ENCODE results near the gene PDXK. TPM values are rescaled to one million over a fixed set of nuclear protein-coding genes. Genes with fewer than 3 reads are reported as not detected.
"Not testable (repeated sequence)": the region's sequence is repeated elsewhere in the genome, so short reads cannot be mapped to it uniquely, and the experiment has no call there.

Gene PDXK
- total and polyA plus RNA-seq, 2 of the 8 experiments (the other 6 are each of a cell fraction or from before 2014, with no cell fraction given), result 78.0 to 112 TPM

GRCh38 chr21:43699492-43699777 lies 19.5 kb upstream of the PDXK start:
- not testable (repeated sequence) for H2BK12ac ChIP-seq (ENCODE audit: low read depth, low read length); H3K4me2 ChIP-seq (ENCODE audit: insufficient read depth in 1 of 2, low read depth in 2 of 2, low read length in 2 of 2); H3K27me3 ChIP-seq (replicated peaks in 1 of 4; ENCODE audit: control insufficient read depth in 3 of 4, extremely low read depth in 1 of 4, insufficient read depth in 3 of 4, low read length in 3 of 4); H3K14ac ChIP-seq (ENCODE audit: insufficient read length); DNase-seq (ENCODE audit: low read depth in 1 of 2, low spot score in 2 of 2); H4K91ac ChIP-seq (replicated peaks; ENCODE audit: insufficient read length, low read length); H2AK5ac ChIP-seq (ENCODE audit: low read depth, low read length); H4K20me1 ChIP-seq (replicated peaks in 1 of 2; ENCODE audit: control insufficient read depth in 1 of 2, insufficient read depth in 2 of 2, low read length in 2 of 2); H3K79me1 ChIP-seq (ENCODE audit: low read depth, low read length); H3K9ac ChIP-seq (replicated peaks in 1 of 4; ENCODE audit: extremely low read depth in 1 of 4, low read depth in 3 of 4, low read length in 3 of 4); H3K56ac ChIP-seq (replicated peaks; ENCODE audit: insufficient read length, low read depth, low read length); H2BK20ac ChIP-seq (ENCODE audit: low read length); H2BK5ac ChIP-seq (ENCODE audit: low read depth, low read length); FAIRE-seq; H3K79me2 ChIP-seq (ENCODE audit: control insufficient read depth in 1 of 2, insufficient read depth in 2 of 2, low read length in 2 of 2); H3K4ac ChIP-seq (replicated peaks; ENCODE audit: insufficient read length, low read depth, low read length); H4K5ac ChIP-seq (ENCODE audit: insufficient read length, low read depth, low read length); H3K4me3 ChIP-seq (ENCODE audit: extremely low read depth in 1 of 4, insufficient read depth in 2 of 4, low read depth in 3 of 4, low read length in 4 of 4); H2BK120ac ChIP-seq (replicated peaks; ENCODE audit: low read depth, low read length); H3K18ac ChIP-seq (ENCODE audit: extremely low read depth, low read length); H4K8ac ChIP-seq (ENCODE audit: extremely low read depth, insufficient read depth, low read length); H2BK15ac ChIP-seq (ENCODE audit: low read length); H3K9me3 ChIP-seq (ENCODE audit: insufficient read depth in 2 of 2, low read depth in 1 of 2, low read length in 1 of 2); H2AFZ ChIP-seq (ENCODE audit: low read length); H3K23ac ChIP-seq (ENCODE audit: insufficient read length); H3K23me2 ChIP-seq (ENCODE audit: low read depth, low read length); H3K27ac ChIP-seq (ENCODE audit: low read depth, low read length)
- H3K36me3 ChIP-seq (ENCODE audit: control insufficient read depth in 2 of 4, insufficient read depth in 4 of 4, low read length in 3 of 4), result peaks cover 0 to 18% (median 5%) of the 10 kb centered on the region in 4 experiments; a peak in 4 of 8 replicates
- ChIA-PET CTCF (ENCODE audit: partially characterized antibody) (interaction anchor here (1.1 kb wide), 1 partner anchor 71 kb away, joined by 3 read pairs; no protein-coding TSS in a partner anchor), POLR2A (ENCODE audit: partially characterized antibody) (interaction anchor here (1.2 kb wide), 1 partner anchor 20 kb away, joined by 3 read pairs; no protein-coding TSS in a partner anchor)
- peaks cover 0 to 14% (median 5%) of the 10 kb centered on the region in 4 experiments; a peak in 6 of 7 replicates for H3K4me1 ChIP-seq (replicated peaks in 1 of 4; ENCODE audit: control insufficient read depth in 3 of 4, insufficient read depth in 4 of 4, low read length in 3 of 4)
- whole genome bisulfite sequencing, 2 experiments (ENCODE audit: extremely low coverage in 1 of 2, insufficient coverage in 1 of 2, insufficient read length in 1 of 2, insufficient replicate concordance in 2 of 2, low coverage in 1 of 2, low lambda C conversion rate in 2 of 2, missing lambda C conversion rate in 1 of 2), result 76% methylated on average over 5 of the region's 5 CpGs; no CpG with 5 or more reads in 1 of the 2 experiments

Measured in H1 (cell line).